HCT116 (cell line): ENCODE results near the gene ERG. TPM values are rescaled to one million over a fixed set of nuclear protein-coding genes. Genes with fewer than 3 reads are reported as not detected.

Experiments used
- ATAC-seq: fragments of 200-7000 bp; cut with Tn5 transposase; 2 replicates; pipeline ENCODE4 v1.9.1; 2020; ENCODE audit warnings: mild to moderate bottlenecking, moderate library complexity
- BruUV-seq: library from RNA; stranded (reverse); fragments of 400-500 nt; replicated peaks from 2 replicates; lab custom pipeline; 2021; lab: Mats Ljungman, UMichigan
- CTCF ChIA-PET: fragments of 300-600 bp; sonication (Branson Sonifier 250); formaldehyde crosslinking; loops from one replicate; lab custom pipeline; 2021; ENCODE audit warnings: antibody characterized with exemption; lab: Charles Lee
- POLR2A ChIA-PET: fragments of 300-600, 350-600 bp; sonication (Branson Sonifier 250); formaldehyde crosslinking; loops from one replicate; lab custom pipeline; 2021; ENCODE audit warnings: antibody characterized with exemption; lab: Charles Lee
- RAD21 ChIA-PET, 2 experiments: fragments of 300-600 bp; sonication (Branson Sonifier 250); formaldehyde crosslinking; loops; one replicate each; lab custom pipeline; 2023; ENCODE audit warnings: low total read pairs in 2 of 2; ENCODE audit not compliant: uncharacterized antibody in 2 of 2, unreplicated experiment in 2 of 2, low non-redundant PET in 1 of 2; lab: Charles Lee
- DNase-seq: peaks from one replicate; pipeline ENCODE4 v3.0.0-alpha.2; 2010; ENCODE audit warnings: low read depth, low spot score
- H2AFZ ChIP-seq: fragments of 200-600 bp; shearing (Covaris generic), sonication (generic); 2 replicates; pipeline ENCODE4 v1.6.1; 2017; ENCODE audit warnings: low read depth, mixed run types, mixed read lengths, antibody characterized with exemption, low read length; ENCODE audit not compliant: poor library complexity, severe bottlenecking
- H3K27ac ChIP-seq: 2 replicates; pipeline ENCODE4 v1.5.1; 2012; ENCODE audit warnings: low read depth, low read length
- H3K27me3 ChIP-seq: fragments of 200-600 bp; sonication (generic); 2 replicates; pipeline ENCODE4 v1.6.1; 2016; ENCODE audit warnings: mixed run types, low read length, mixed read lengths; ENCODE audit not compliant: insufficient read depth
- H3K36me3 ChIP-seq, 2 experiments: fragments of 200-500 bp in 1 of 2; fragments of 200-600 bp in 1 of 2; sonication (Bioruptor generic) in 1 of 2; sonication (generic) in 1 of 2; 2 replicates each; pipeline versions ENCODE4 v1.5.1 to v1.6.1; 2014 to 2016; ENCODE audit warnings: low read length in 2 of 2, inconsistent platforms in 1 of 2, mixed read lengths in 1 of 2, mixed run types in 1 of 2; ENCODE audit not compliant: insufficient read depth in 2 of 2, control insufficient read depth in 1 of 2
- H3K4me1 ChIP-seq, 2 experiments: fragments of 200-600 bp in 1 of 2; sonication (generic) in 1 of 2; 2 replicates each; pipeline versions ENCODE4 v1.5.1 to v1.6.1; 2012 to 2017; ENCODE audit warnings: low read length in 2 of 2, inconsistent platforms in 1 of 2, mild to moderate bottlenecking in 1 of 2, mixed read lengths in 1 of 2, mixed run types in 1 of 2, moderate library complexity in 1 of 2; ENCODE audit not compliant: insufficient read depth in 2 of 2, control insufficient read depth in 1 of 2
- H3K4me2 ChIP-seq: fragments of 200-600 bp; sonication (generic); 2 replicates; pipeline ENCODE4 v1.6.1; 2017; ENCODE audit warnings: mixed run types, low read length, mixed read lengths
- H3K4me3 ChIP-seq, 2 experiments: fragments of 200-600 bp in 1 of 2; sonication (generic) in 1 of 2; replicated peaks in 1 of 2; 2 replicates each; pipeline ENCODE4 v1.5.1; 2011 to 2016; ENCODE audit warnings: low read length in 2 of 2, control low read depth in 1 of 2, low read depth in 1 of 2, mild to moderate bottlenecking in 1 of 2, mixed read lengths in 1 of 2, mixed run types in 1 of 2
- H3K79me2 ChIP-seq: fragments of 200-600 bp; sonication (generic); 2 replicates; pipeline ENCODE4 v1.6.1; 2017; ENCODE audit warnings: mild to moderate bottlenecking, mixed run types, low read length, moderate library complexity, mixed read lengths; ENCODE audit not compliant: insufficient read depth
- H3K9ac ChIP-seq: fragments of 200-600 bp; sonication (generic); 2 replicates; pipeline ENCODE4 v1.6.1; 2016; ENCODE audit warnings: low read length, mixed read lengths
- H3K9me2 ChIP-seq: fragments of 200-600 bp; sonication (generic), shearing (Covaris generic); 2 replicates; pipeline ENCODE4 v1.6.1; 2017; ENCODE audit warnings: mixed run types, mild to moderate bottlenecking, moderate library complexity; ENCODE audit not compliant: insufficient read depth
- H3K9me3 ChIP-seq, 2 experiments: fragments of 200-500 bp in 1 of 2; fragments of 200-600 bp in 1 of 2; sonication (Bioruptor generic) in 1 of 2; sonication (generic) in 1 of 2; 2 replicates each; pipeline ENCODE4 v1.6.1; 2014 to 2017; ENCODE audit warnings: low read length in 2 of 2, mixed read lengths in 2 of 2, inconsistent platforms in 1 of 2, low read depth in 1 of 2, mild to moderate bottlenecking in 1 of 2, mixed run types in 1 of 2, moderate library complexity in 1 of 2; ENCODE audit not compliant: control insufficient read depth in 1 of 2, insufficient read depth in 1 of 2
- H4K20me1 ChIP-seq: fragments of 200-600 bp; sonication (generic), shearing (Covaris generic); 2 replicates; pipeline ENCODE4 v1.6.1; 2017; ENCODE audit warnings: mixed run types, mild to moderate bottlenecking, moderate library complexity; ENCODE audit not compliant: insufficient read depth
- ATF3 ChIP-seq: IDR thresholded peaks from 2 replicates; pipeline ENCODE4 v1.6.1; 2012
- CBX3 ChIP-seq: IDR thresholded peaks from 2 replicates; pipeline ENCODE4 v1.6.1; 2012; ENCODE audit warnings: low read depth
- CEBPB ChIP-seq: IDR thresholded peaks from 2 replicates; pipeline ENCODE4 v1.6.1; 2012; ENCODE audit warnings: low read depth
- EGR1 ChIP-seq: IDR thresholded peaks from 2 replicates; pipeline ENCODE4 v1.6.1; 2012; ENCODE audit warnings: low read depth
- ELF1 ChIP-seq: IDR thresholded peaks from 2 replicates; pipeline ENCODE4 v1.6.1; 2012; ENCODE audit warnings: low read depth, borderline replicate concordance
- EZH2 ChIP-seq: fragments of 200-600 bp; sonication (generic); IDR thresholded peaks from 2 replicates; pipeline ENCODE4 v1.6.1; 2017; ENCODE audit warnings: antibody characterized with exemption, mixed run types
- EZH2phosphoT487 ChIP-seq: fragments of 200-600 bp; IDR thresholded peaks from 2 replicates; pipeline ENCODE4 v1.6.1; 2018; ENCODE audit warnings: antibody characterized with exemption, borderline replicate concordance
- FOSL1 ChIP-seq: IDR thresholded peaks from 2 replicates; pipeline ENCODE4 v1.6.1; 2012; ENCODE audit warnings: low read depth
- MAX ChIP-seq: IDR thresholded peaks from 2 replicates; pipeline ENCODE4 v1.6.1; 2012
- POLR2A ChIP-seq: IDR thresholded peaks from 2 replicates; pipeline ENCODE4 v1.7.0; 2011; ENCODE audit warnings: borderline replicate concordance; ENCODE audit not compliant: insufficient read depth, insufficient read length; ENCODE audit errors: extremely low read depth
- RAD21 ChIP-seq: IDR thresholded peaks from 2 replicates; pipeline ENCODE4 v1.6.1; 2012; ENCODE audit warnings: low read depth, mild to moderate bottlenecking
- SP1 ChIP-seq: IDR thresholded peaks from 2 replicates; pipeline ENCODE4 v1.6.1; 2012; ENCODE audit warnings: low read depth
- TCF7L2 ChIP-seq: IDR thresholded peaks from 2 replicates; pipeline ENCODE4 v1.7.0; 2011; ENCODE audit warnings: borderline replicate concordance, inconsistent platforms; ENCODE audit not compliant: insufficient read depth, insufficient read length; ENCODE audit errors: extremely low read depth
- YY1 ChIP-seq: IDR thresholded peaks from 2 replicates; pipeline ENCODE4 v1.6.1; 2011; ENCODE audit warnings: low read length, low read depth, moderate library complexity, mild to moderate bottlenecking; ENCODE audit not compliant: insufficient replicate concordance; ENCODE audit errors: extremely low read depth
- ZBTB33 ChIP-seq: IDR thresholded peaks from 2 replicates; pipeline ENCODE4 v1.6.1; 2011; ENCODE audit warnings: mild to moderate bottlenecking, low read length, moderate library complexity; ENCODE audit not compliant: insufficient replicate concordance; ENCODE audit errors: extremely low read depth
- ZFX ChIP-seq: fragments of 450-650 bp; IDR thresholded peaks from 2 replicates; pipeline ENCODE4 v1.6.1; 2017
- intact Hi-C: fragments of 100-400 bp; cut with micrococcal nuclease; formaldehyde crosslinking; loops from 2 replicates; pipeline ENCODE4 v1.10.0; 2022
- total RNA-seq: library from RNA; stranded (reverse); gene quantifications from one replicate; pipeline ENCODE4 v1.2.1, GENCODE V29; 2021; ENCODE audit not compliant: unreplicated experiment

Gene ERG
- total RNA-seq, 1 experiment from 2014 or later, result 0.17 TPM

- H3K36me3 ChIP-seq, result no peaks in the 10 kb centered on the region
- H3K9ac ChIP-seq, result no peak overlapping the region
- no peaks in the 10 kb centered on the region for H3K79me2 ChIP-seq
- no peak overlapping the region for H3K4me2 ChIP-seq
- H3K9me3 ChIP-seq, result no peaks in the 10 kb centered on the region
- H4K20me1 ChIP-seq, result no peaks in the 10 kb centered on the region
- ChIA-PET POLR2A (no interaction called here), CTCF (interaction anchor here (1.3 to 1.5 kb wide), 2 partner anchors 135 to 194 kb away, joined by 3 read pairs; no protein-coding TSS in a partner anchor), RAD21 (no interaction called here)
- no peak for DNase-seq
- BruUV-seq, result no TSS peak
- H3K4me1 ChIP-seq, result no peaks in the 10 kb centered on the region; a peak in 1 of 4 replicates
- H3K27ac ChIP-seq, result no peak overlapping the region
- ATAC-seq, result no peak
- no peaks in the 10 kb centered on the region for H3K27me3 ChIP-seq
- intact Hi-C loops, result no loop called here
- no peak overlapping the region for H2AFZ ChIP-seq
- no peak for TF ChIP-seq SP1
- no peak for TF ChIP-seq YY1
- no peak for TF ChIP-seq ELF1
- no peak for TF ChIP-seq EZH2
- no peak for TF ChIP-seq RAD21
- TF ChIP-seq CBX3, result no peak
- TF ChIP-seq TCF7L2, result no peak
- no peak for TF ChIP-seq EZH2phosphoT487
- TF ChIP-seq EGR1, result no peak
- no peak for TF ChIP-seq MAX
- no peak for TF ChIP-seq CEBPB
- TF ChIP-seq ZFX, result no peak
- no peak for TF ChIP-seq ZBTB33
- no peak for TF ChIP-seq FOSL1
- no peak for TF ChIP-seq POLR2A
- TF ChIP-seq ATF3, result no peak
- no peak overlapping the region for H3K4me3 ChIP-seq
- H3K9me2 ChIP-seq, result no peaks in the 10 kb centered on the region
Measured at GRCh38 chr21:38354231-38354630, 144.0 kb downstream of the ERG start.
